MCF 10A (cell line): ENCODE measurements around the gene GRB2. TPM values are rescaled to one million over a fixed set of nuclear protein-coding genes. Genes with fewer than 3 reads are reported as not detected.

ENCODE experiments used
- BruUV-seq: library from RNA; stranded (reverse); fragments of 400-500 nt; replicated peaks from 2 replicates; lab custom pipeline; 2021; lab: Mats Ljungman, UMichigan
- CTCF ChIA-PET: fragments of 300-600 bp; sonication (Branson Sonifier 250); formaldehyde crosslinking; extraction: SDS; loops from one replicate; lab custom pipeline; 2021; ENCODE audit warnings: antibody characterized with exemption, inconsistent platforms; lab: Yijun Ruan, JAX
- POLR2A ChIA-PET: fragments of 300-600, 350-650 bp; sonication (Branson Sonifier 250); formaldehyde crosslinking; extraction: SDS; loops from one replicate; lab custom pipeline; 2020; ENCODE audit warnings: antibody characterized with exemption, inconsistent platforms; lab: Yijun Ruan, JAX
- DNase-seq: peaks from one replicate; pipeline ENCODE4 v3.0.0-alpha.2; 2018; ENCODE audit not compliant: unreplicated experiment
- H3K27ac Mint-ChIP-seq: one replicate; pipeline ENCODE4 v1.8.0; 2022; ENCODE audit warnings: mild to moderate bottlenecking, low read depth, mixed read lengths; ENCODE audit not compliant: unreplicated experiment
- H3K27me3 Mint-ChIP-seq: one replicate; pipeline ENCODE4 v1.8.0; 2022; ENCODE audit warnings: mixed read lengths; ENCODE audit not compliant: insufficient read depth, unreplicated experiment
- H3K36me3 Mint-ChIP-seq: one replicate; pipeline ENCODE4 v1.8.0; 2022; ENCODE audit warnings: mild to moderate bottlenecking, moderate library complexity, mixed read lengths; ENCODE audit not compliant: insufficient read depth, unreplicated experiment
- H3K4me1 Mint-ChIP-seq: one replicate; pipeline ENCODE4 v1.8.0; 2022; ENCODE audit warnings: mixed read lengths; ENCODE audit not compliant: insufficient read depth, unreplicated experiment
- H3K4me3 Mint-ChIP-seq: one replicate; pipeline ENCODE4 v1.8.0; 2022; ENCODE audit warnings: mild to moderate bottlenecking, moderate library complexity, mixed read lengths; ENCODE audit not compliant: unreplicated experiment
- H3K9me3 Mint-ChIP-seq: one replicate; pipeline ENCODE4 v1.8.0; 2022; ENCODE audit warnings: mixed read lengths; ENCODE audit not compliant: unreplicated experiment
- intact Hi-C: fragments of 100-400 bp; cut with micrococcal nuclease; formaldehyde crosslinking; loops from 2 replicates; pipeline ENCODE4 v1.14.1; 2022
- total RNA-seq: library from RNA; stranded (reverse); gene quantifications from 2 replicates; pipeline ENCODE4 v1.2.3, GENCODE V29; 2022
- TF ChIP-seq, protein P1 (sequence below): fragments of 200-600 bp; IDR thresholded peaks from one replicate; pipeline ENCODE4 v1.8.0; 2022; ENCODE audit warnings: antibody characterized with exemption, mild to moderate bottlenecking; ENCODE audit not compliant: unreplicated experiment

The GRB2 gene
- total RNA-seq, 1 experiment from 2014 or later, result 67.1 TPM

DNA sequence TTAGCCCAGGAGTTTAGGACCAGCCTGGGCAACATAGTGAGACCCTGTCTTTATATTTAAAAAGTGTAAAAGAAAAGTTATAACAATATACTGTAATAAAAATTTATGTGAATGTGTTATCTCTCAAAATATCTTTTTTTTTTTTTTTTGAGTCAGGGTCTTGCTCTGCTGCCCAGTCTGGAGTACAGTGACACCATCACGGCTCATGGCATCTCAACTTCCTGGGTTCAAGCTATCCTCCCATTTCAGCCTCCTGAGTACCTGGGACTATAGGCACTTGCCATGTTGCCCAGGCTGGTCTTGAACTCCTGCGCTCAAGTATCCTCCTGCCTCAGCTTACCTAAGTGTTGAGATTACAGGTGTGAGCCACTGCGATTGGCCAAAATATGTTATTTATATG lies 70.8 kb downstream of the GRB2 start:
- Mint-ChIP-seq H3K27me3 (no peaks in the 10 kb centered on the region), H3K4me3 (no peak overlapping the region), H3K4me1 (no peaks in the 10 kb centered on the region), H3K36me3 (peaks cover 16% of the 10 kb centered on the region), H3K9me3 (no peaks in the 10 kb centered on the region), H3K27ac (no peak overlapping the region)
- CTCF ChIA-PET, result interaction anchor here (3.4 kb wide), 1 partner anchor 12 kb away, joined by 15 read pairs; no protein-coding TSS in a partner anchor
- DNase-seq, result no peak
- intact Hi-C loops, result no loop called here
- TF ChIP-seq, protein P1, sequence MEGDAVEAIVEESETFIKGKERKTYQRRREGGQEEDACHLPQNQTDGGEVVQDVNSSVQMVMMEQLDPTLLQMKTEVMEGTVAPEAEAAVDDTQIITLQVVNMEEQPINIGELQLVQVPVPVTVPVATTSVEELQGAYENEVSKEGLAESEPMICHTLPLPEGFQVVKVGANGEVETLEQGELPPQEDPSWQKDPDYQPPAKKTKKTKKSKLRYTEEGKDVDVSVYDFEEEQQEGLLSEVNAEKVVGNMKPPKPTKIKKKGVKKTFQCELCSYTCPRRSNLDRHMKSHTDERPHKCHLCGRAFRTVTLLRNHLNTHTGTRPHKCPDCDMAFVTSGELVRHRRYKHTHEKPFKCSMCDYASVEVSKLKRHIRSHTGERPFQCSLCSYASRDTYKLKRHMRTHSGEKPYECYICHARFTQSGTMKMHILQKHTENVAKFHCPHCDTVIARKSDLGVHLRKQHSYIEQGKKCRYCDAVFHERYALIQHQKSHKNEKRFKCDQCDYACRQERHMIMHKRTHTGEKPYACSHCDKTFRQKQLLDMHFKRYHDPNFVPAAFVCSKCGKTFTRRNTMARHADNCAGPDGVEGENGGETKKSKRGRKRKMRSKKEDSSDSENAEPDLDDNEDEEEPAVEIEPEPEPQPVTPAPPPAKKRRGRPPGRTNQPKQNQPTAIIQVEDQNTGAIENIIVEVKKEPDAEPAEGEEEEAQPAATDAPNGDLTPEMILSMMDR, result no peak
- POLR2A ChIA-PET, result interaction anchor here (0.6 kb wide), 1 partner anchor 71 kb away, joined by 3 read pairs; the partner anchor contains the start of gene GRB2
- no TSS peak for BruUV-seq

DNA sequence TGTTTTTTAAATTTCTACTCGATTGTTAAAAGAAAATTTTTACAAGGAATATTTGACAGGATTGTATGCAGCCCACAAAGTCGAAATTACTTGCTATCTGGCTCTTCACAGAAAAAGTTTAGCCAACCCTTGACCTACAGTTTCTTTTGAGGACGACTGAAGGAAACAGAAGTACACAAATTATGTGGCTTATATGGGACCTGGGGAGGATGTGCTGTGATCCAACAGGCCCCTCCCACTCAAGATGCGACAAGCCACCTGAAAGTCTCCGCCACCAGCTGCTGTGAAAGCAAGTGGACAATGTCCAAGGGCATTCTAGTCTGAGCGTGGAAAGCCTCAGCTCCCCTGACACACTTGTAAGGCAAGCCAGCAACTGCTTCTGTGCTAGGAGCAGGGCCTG lies 73.8 kb downstream of the GRB2 start:
- TF ChIP-seq, protein P1, result no peak
- intact Hi-C loops, result no loop called here
- no peak for DNase-seq
- no TSS peak for BruUV-seq
- POLR2A ChIA-PET, result no interaction called here
- CTCF ChIA-PET, result interaction anchor here (1.7 kb wide), 1 partner anchor 9 kb away, joined by 4 read pairs; no protein-coding TSS in a partner anchor
- H3K9me3 Mint-ChIP-seq, result no peaks in the 10 kb centered on the region
- H3K4me1 Mint-ChIP-seq, result no peaks in the 10 kb centered on the region
- no peaks in the 10 kb centered on the region for H3K27me3 Mint-ChIP-seq
- H3K27ac Mint-ChIP-seq, result no peak overlapping the region
- no peak overlapping the region for H3K4me3 Mint-ChIP-seq
- peaks cover 21% of the 10 kb centered on the region for H3K36me3 Mint-ChIP-seq

DNA sequence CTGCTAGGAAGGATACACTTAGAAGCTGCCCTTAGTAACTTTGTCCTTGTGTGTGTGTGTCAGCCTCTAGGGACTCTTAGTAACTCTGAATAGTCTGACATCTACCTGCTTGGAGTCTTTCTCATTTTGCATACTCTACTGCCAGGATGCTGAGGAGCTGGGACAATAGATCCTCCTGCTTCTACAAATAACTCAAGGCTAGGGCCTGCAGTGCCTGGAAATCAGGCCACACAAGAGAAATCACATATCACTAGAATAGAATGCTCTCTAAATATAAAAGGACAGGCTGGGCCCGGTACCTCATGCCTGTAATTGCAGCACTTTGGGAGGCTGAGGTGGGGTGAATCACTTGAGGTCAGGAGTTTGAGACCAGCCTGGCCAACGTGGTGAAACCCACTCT lies 77.7 kb downstream of the GRB2 start:
- TF ChIP-seq, protein P1, result no peak
- intact Hi-C loops, result no loop called here
- ChIA-PET POLR2A (interaction anchor here (1.5 to 3.0 kb wide), 2 partner anchors 38 to 65 kb away, joined by 6 to 11 read pairs; partner anchors contain the start of gene SLC25A19), CTCF (no interaction called here)
- peaks cover 40% of the 10 kb centered on the region for H3K36me3 Mint-ChIP-seq
- H3K27me3 Mint-ChIP-seq, result no peaks in the 10 kb centered on the region
- H3K27ac Mint-ChIP-seq, result no peak overlapping the region
- no peaks in the 10 kb centered on the region for H3K9me3 Mint-ChIP-seq
- H3K4me1 Mint-ChIP-seq, result no peaks in the 10 kb centered on the region
- no TSS peak for BruUV-seq
- H3K4me3 Mint-ChIP-seq, result no peak overlapping the region
- DNase-seq, result no peak

DNA sequence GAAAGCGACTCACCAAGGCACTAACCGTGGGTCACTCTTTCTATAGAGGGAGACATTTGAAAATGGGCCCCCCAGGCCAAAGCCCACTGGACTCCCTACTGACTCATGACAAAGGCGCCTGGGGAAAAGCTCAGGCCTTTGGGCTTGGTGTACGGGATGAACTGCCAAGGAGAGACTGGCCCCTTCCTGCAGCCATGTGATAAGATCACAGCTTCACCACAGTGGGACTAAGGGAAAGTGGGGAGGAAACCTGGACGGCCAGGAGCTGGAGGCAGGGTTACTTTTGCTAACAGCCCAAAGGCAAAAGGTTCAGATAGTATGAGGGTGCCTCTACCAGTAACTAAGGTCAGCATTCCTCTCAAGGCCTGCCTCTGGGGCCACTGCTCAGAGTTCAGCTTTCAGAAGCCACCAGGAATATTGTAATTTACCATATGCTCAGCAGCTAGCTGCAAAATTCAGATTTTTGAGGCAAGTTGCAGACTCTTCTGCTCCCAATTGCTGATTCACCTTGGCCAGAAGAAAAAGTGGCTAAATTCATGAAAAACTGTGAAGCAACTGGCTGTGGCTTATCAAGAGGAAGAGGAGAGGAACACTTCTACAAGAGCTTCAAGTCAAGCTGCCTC lies 79.1 kb downstream of the GRB2 start:
- intact Hi-C loops, result no loop called here
- ChIA-PET POLR2A (interaction anchor here (0.8 to 3.0 kb wide), 4 partner anchors 37 to 150 kb away, joined by 3 to 11 read pairs (median 6); partner anchors contain the start of genes GRB2 and SLC25A19), CTCF (interaction anchor here (0.6 to 1.1 kb wide), 2 partner anchors 105 to 328 kb away, joined by 3 read pairs; no protein-coding TSS in a partner anchor)
- Mint-ChIP-seq H3K4me1 (no peaks in the 10 kb centered on the region), H3K4me3 (no peak overlapping the region), H3K9me3 (no peaks in the 10 kb centered on the region), H3K36me3 (peaks cover 43% of the 10 kb centered on the region), H3K27ac (no peak overlapping the region), H3K27me3 (no peaks in the 10 kb centered on the region)
- BruUV-seq, result no TSS peak
- TF ChIP-seq, protein P1, result no peak
- no peak for DNase-seq
